GM10266 (cell line): ENCODE data around the gene FAM32A.

Source experiments
- DNase-seq: peaks from one replicate; pipeline ENCODE4 v3.0.0; 2012; ENCODE audit errors: extremely low spot score
- CTCF ChIP-seq: IDR thresholded peaks from 2 replicates; pipeline ENCODE4 v1.5.1; 2012; ENCODE audit warnings: mild to moderate bottlenecking, low read depth; ENCODE audit not compliant: control insufficient read depth, insufficient read depth; ENCODE audit errors: missing control alignments

Gene FAM32A

GRCh38 chr19:16143399-16144215, 41.6 kb upstream of the FAM32A start, which contains the start of gene HSH2D:
HSH2D (plus strand) TSS chr19:16143685; CDS start chr19:16148751, 5,066 bp downstream.
- TF ChIP-seq CTCF, result no peak
- peak; percentile 69 for DNase-seq

GRCh38 chr19:16144216-16144581, 41.0 kb upstream of the FAM32A start:
- no peak for TF ChIP-seq CTCF
- DNase-seq, result no peak

GRCh38 chr19:16146112-16146511, 39.1 kb upstream of the FAM32A start:
- no peak for TF ChIP-seq CTCF
- no peak for DNase-seq

- no peak for DNase-seq
- TF ChIP-seq CTCF, result no peak
Observed at GRCh38 chr19:16148443-16149229, 36.6 kb upstream of the FAM32A start.

GRCh38 chr19:16153582-16154336, 31.5 kb upstream of the FAM32A start:
- TF ChIP-seq CTCF, result no peak
- DNase-seq, result no peak

GRCh38 chr19:16154557-16154956, 30.7 kb upstream of the FAM32A start:
- no peak for DNase-seq
- TF ChIP-seq CTCF, result no peak
